DMS153 treated with DMSO at 0.1 percent for 48 hours (cell line): ENCODE measurements around the gene BCL7A.
"Not testable (repeated sequence)": the region's sequence is repeated elsewhere in the genome, so short reads cannot be mapped to it uniquely, and the experiment has no call there.

Experiments
- DNase-seq: peaks from one replicate; lab custom pipeline; 2025; ENCODE audit not compliant: unreplicated experiment; lab: John Stamatoyannopoulos, UW

Gene BCL7A

DNA sequence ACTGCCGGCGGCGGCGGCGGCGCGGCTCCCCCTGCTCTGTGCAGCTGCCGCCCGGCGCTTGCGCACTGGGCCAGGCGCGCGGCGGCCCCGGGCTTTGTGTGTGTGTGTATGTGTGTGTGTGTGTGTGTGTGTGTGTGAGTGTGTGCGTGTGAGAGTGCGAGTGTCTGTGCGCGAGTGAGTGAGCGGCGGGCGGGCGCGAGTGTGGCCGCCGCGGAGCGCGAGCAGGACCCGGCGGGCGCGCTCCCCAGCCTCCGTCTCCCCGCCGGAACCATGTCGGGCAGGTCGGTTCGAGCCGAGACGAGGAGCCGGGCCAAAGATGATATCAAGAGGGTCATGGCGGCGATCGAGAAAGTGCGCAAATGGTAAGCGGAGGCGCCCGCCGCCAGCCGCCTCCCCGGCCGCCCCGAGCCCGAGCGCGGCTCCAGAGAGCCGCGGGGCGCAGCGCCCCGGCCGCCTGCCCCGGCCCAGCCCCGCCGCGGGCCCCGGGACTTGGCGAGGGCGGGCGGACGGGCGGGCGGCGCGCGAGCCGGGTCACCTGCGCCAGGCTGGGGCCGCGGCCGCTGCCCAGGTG, at the start of gene BCL7A:
BCL7A (plus strand) TSS at position 63 of the 571 bp plus-strand sequence; CDS start at position 271, 208 bp downstream.
- no peak for DNase-seq

DNA sequence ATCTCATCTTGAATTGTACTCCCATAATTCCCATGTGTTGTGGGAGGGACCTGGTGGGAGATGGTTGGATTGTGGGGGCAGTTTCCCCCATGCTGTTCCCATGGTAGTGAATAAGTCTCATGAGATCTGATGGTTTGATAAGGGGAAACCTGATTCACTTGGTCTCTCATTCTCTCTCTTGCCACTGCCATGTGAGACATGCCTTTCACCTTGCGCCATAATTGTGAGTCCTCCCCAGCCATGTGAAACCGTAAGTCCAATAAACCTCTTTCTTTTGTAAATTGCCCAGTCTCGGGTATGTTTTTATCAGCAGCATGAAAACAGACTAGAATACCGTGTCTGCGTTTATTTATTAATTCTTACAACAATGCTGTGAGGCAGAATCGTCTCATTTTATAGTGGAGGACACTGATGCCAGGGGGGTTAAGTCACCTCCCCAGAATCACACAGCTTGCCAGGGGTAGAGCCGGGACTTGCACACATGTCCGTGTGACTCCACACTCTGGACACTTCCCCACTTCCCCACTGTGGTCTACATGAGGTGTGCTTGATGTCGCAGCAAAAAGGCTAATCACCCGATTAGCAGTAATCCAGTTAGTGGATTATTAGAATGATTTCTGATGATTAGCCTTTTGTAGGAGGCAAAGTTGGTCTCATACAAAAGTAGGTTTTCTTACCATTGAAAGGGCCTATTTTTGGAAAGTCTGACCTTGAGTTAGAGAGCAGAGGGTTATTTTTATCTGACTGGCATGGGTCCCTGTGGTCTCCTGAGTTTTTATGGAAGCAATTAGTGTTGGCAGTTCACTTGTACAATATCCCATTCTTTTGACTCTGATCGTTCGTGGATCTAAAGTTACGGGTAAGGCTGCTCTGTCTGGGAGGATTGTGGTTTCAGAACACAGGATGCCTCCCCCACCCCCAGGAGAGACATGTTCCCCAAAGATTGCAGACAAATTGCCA, 47.4 kb upstream of the BCL7A start:
- DNase-seq, result no peak

DNA sequence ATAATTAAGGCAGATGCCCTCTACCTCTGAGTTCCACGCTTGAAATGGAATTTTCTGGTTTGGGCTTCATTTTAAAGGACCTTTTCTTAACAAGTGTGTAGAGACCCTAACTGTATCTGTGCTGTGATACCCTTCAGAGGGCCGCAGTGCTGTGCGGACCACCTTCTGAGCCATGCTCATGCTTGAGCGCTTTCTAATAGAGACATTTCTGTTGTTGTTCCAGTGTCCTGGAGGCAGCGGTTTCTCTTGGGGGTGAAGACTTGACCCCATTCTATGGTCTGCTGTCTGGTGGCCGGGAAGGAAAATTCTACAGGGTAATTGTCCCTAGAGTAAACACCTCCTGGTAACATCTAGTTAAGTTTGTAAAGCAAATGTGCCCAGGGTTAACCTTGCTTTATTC, 46.7 kb upstream of the BCL7A start:
- DNase-seq, result no peak

DNA sequence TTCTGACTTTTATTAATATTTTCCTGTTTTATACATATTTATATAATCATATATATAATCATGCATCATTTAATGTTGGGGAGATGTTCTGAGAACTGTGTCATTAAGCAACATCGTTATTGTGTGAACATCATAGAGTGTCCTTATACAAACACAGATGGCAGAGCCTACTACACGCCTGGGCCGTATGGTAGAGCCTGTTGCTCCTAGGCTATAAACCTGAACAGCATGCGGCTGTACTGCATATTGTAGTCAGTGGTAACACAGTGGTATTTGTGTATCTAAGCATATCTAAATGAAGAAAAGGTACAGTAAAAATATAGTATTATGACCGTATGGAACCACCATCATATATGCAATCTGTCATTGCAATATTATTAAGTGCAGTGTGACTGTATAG, 44.7 kb upstream of the BCL7A start:
- no peak for DNase-seq

DNA sequence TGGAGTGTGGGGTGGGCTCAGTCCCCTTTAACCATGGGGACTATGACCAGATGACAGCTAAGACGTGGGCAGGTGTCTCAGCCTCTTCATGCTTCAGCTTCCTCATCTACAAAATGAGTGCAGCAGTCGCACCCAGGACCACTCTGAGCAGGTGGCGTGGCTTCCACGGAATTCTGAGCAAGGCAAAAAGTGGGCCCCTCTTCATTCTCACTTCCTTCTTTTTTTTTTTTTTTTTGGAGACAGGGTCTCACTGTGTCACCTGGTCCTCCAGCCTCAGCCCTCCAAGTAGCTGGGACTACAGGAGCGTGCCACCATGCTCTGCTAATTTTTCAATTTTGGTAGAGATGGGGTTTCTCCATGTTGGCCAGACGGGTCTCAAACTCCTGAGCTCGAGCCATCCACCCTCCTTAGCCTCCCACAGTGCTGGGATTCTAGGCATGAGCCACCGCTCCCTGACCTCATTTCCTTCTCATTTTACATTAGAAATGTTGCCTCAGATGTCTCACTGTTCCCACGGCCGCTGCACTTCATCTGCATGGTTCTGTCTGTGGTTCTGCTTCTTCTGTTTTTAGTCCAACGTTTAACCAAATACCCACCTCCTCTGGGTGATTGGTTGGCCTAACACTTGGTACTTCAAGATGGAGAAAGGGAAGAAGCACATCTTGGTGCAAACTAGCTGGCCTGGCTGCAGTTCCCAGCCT, 41.3 kb upstream of the BCL7A start:
- no peak for DNase-seq

DNA sequence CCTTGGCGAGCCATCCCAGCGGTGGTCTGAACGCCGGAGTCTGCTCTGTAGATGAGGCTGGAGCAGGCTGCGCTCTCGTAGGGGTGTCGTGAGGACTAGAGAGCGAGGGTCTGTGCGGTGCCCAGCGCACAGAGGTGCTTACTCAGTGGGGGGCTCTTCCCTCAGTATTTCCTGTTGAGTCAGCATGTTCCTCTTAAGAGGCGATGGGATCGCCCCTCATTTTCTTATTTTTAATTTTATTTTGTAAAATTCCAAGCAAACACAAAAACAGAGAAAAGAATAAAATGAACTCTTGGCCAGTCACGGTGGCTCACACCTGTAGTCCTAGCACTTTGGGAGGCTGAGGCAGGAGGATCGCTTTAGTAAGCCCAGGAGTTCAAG, 40.8 kb upstream of the BCL7A start:
- no peak for DNase-seq

DNA sequence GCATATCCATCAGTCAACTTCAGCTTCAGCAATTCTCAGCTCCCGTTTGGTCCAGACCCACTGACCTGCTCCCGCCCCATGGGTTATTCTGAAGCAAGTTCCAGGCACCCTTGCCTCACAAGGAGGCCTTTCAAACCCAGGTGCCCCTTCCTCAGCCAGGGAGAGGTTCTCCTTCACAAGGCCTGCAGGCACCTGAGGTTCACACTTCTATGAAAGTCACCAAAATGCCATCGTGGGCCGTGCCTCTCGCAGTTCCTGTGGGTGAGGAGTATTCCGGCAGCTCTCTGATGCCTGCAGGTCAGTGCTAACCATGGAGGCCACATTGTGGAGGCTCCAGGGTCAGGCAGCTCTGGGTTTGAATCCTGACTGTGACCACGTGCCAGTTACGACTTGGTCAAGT, 40.2 kb upstream of the BCL7A start:
- no peak for DNase-seq

DNA sequence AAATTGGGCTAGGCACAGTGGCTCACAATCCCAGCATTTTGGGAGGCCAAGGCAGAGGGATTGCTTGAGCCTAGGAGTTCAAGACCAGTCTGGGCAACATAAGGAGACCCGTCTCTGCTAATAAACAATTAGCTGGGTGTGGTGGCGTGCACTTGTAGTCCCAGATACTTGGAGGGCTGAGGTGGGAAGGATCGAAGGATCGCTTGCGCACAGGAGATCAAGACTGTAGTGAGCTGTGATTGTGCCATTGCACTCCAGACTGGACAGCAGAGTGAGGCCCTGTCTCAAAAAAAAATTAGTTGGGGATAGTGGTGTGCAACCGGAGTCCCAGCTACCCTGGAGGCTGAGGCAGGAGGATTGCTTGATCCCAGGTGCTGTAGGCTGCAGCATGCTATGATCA, 38.7 kb upstream of the BCL7A start:
- DNase-seq, result no peak

DNA sequence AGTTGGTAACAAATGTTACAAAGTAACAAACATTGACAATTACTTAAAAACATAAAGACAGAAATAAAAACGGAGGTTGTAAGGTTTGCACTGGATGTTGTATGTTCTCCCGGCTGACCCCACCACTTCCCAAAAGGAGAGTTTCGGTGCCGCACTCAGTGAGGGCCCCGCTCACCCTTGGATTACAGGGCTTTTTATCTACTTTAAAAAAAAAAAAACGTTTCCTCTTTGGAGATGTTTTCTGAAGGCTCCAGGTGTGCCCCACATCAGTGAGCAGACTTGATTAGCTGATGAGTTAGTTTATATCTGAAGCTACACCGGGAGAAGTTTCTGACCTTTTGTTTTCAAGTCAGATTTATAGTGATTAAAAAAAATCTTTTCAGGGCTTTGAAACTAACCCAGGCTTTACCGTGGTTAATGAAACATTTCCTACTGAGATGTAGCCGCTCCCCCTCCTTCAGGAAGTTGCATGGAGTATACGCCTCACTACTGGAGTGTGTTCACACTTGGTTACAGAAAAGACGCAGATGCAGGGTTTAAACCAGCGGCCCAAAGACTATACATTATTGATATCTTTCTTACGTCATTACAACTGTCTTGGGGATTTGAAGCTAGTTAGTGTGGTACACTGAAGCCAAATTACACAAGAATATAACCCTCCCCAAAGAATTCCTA, 38.0 kb upstream of the BCL7A start:
- DNase-seq, result no peak

DNA sequence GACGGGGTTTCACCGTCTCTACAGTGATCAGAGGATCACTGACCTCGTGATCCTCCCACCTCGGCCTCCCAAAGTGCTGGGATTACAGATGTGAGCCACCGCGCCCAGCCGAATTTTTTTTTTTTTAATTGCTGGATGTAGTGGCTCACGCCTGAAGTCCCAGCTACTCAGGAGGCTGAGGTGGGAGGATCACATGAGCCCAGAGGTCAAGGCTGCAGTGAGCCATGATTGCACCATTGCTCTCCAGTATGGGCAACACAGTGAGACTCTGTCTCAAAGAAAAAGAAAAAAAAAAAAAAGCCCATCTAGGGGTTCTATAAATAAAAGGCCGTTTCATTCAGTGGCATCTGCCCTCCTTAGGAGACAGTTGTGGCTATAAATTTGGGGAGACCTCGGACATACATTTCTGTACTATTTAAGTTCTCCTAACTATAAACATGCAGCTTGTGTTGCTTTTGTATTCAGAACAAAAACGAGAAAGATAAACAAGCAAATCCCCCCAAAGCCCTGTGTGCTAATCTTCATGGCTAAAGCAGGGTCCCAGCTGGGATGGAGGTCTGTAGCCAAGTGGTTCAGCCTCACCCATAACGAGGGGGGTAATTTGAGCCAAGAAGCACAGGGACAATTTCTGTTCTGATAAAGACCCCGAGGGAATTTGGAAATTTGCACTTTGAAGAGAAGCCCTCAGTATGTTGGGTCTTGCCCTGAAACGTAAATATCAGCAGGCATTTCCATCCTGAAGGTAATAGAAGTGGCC, 35.0 kb upstream of the BCL7A start:
- DNase-seq, result no peak

DNA sequence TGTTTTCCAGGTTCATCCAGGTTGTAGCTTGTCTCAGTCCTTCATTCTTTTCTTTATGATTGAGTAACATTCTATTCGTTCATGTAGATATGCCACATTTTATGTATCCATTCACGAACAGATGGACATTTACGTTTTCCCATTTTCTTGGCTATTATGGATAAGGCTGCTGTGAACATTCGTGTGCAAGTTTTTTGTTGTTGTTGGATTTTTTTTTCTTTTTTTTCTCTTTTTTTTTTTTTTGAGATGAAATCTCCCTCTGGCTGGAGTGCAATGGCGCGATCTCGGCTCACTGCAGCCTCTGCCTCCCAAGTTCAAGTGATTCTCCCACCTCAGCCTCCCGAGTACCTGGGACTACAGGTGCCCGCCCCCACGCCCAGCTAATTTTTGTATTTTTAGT, 33.2 kb upstream of the BCL7A start:
- not testable (repeated sequence) for DNase-seq

DNA sequence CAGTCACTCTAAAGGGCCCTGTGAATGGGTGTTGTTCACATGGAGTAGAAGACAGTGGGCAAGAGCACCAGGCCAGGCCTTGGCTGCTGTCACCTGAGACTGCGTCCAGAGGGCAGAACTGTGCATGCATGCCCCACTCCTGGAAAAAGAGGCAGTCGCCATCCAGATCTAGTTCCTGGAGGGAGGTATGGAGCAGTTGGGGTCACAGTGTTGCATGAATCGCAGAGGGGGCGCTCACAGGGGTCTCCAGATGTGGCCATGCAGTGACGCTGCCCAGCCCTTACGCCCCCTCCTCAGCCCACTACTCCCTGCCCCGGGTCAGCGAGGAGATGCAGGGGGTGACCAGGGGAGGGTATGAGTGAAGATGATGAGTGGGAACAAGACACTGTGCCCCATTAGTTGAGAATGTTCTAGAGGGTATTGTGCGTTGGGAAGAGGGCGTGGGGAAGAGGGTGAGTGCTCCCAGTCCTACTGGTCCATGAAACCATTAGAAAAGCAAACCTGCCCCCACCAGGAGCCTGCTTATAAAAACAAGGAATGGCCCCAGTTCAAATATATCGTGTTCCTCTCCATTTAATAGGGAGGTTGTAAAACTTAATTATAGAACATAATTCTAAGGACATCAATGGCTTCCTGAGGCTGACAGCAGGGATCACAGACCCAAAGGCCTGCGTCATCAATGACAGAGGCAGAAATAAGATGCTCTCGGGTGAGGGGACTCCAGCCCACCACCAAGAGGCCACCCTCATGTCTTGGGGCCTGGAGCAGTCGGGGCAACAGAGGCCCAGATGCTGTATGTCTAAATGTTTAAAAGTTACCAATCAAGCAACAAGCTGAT, 32.2 kb upstream of the BCL7A start:
- DNase-seq, result peak; percentile 63

DNA sequence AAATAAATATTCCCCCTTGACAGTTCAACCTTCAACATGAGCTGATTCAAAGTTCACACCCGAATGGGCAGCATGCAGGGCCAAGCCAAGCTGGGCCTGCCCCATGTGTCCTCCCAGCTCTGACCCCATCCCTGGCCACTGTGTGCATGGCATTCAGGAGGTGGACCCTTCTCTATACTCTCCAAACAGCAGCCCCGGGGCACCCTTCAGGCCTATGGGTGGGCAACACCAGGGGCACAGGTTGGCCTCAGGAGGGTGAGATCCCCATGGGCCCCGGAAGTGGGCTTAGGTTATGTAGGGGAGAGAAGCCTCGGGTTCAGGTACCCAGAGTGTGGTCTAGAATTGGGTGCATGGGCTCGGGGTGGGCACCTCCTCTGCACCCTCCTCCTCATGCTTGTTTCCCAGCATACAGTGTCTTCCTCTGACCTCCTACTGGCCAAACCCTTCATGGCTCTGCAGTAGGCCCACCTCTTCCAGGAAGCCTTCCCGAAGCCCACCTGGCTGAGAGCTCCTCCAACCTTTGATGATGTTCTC, 31.5 kb upstream of the BCL7A start:
- no peak for DNase-seq

DNA sequence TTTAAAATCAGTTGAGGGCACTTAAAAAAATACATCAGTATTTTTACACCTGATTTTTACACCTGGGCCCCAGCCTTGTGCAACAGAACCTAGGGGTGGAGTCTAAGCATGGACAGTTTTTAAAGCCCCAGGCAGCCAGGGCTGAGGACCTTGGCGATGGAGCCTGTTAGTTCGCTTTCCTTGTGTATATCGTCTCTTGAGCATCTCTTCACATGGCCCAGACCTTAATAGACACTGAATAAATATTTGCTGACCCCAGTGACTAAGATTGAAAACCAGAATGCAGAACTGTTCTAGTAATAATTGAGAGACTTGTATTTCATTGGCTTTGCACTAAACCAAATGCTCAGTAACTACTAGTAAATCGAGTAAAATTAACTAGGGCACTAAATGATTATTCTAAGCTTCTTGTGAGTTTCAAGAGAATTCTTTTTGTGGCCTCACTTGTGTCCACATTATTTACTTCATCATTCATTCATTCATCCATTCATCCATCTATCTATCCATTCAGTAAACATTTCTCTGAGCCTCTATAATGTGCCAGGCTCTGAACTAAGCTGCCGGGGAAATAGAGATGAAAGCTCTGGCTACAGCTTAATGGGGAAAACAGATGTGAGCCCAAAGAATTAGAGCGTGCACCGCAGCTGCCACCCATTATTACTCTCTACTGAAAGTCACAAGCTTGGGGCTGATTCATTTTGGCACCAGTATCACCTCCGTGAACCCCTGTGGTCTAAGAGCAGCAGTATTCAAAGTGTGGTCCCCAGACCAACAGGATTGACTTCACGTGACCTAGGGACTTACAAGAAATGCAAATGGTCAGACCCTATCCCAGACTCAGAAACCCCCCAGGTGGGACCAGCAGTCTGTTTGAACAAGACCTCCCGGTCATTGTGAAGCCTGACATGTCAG, 30.7 kb upstream of the BCL7A start:
- no peak for DNase-seq

DNA sequence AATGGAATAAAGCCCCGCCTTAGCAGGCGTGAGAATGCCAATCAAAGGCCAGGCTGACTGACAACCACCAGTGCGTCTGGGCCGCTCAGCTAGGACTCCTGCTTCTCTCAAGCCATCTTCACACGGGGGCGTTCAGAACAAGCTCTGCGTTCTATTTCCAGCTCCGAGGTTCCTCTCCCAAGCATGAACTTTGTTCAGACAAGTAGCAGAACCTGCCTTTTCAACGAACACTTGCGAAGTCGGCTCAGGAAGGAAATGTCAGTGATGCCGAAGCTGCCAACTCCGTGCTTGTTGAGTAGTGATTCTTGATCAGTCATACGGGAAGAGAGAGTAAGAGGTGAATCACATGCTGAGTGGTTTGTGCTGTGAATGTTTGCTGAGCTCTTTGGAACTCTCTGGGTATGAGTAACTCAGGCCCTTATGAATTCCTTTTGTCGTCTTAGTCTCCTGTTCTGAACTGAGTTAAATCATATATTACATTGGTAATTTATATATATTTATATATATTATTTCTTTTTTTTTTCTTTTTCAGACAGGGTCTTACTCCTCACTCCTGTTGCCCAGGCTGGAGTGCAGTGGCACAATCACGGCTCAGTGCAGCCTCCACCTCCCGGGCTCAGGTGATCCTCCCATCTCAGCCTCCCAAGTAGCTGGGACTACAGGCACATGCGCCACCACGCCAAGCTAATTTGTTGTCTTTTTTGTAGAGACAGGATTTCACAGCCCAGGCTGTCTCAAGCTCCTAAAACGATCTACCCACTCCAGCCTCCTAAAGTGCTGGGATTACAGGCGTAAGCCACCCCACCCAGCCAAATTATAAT, 29.4 kb upstream of the BCL7A start:
- DNase-seq, result no peak

DNA sequence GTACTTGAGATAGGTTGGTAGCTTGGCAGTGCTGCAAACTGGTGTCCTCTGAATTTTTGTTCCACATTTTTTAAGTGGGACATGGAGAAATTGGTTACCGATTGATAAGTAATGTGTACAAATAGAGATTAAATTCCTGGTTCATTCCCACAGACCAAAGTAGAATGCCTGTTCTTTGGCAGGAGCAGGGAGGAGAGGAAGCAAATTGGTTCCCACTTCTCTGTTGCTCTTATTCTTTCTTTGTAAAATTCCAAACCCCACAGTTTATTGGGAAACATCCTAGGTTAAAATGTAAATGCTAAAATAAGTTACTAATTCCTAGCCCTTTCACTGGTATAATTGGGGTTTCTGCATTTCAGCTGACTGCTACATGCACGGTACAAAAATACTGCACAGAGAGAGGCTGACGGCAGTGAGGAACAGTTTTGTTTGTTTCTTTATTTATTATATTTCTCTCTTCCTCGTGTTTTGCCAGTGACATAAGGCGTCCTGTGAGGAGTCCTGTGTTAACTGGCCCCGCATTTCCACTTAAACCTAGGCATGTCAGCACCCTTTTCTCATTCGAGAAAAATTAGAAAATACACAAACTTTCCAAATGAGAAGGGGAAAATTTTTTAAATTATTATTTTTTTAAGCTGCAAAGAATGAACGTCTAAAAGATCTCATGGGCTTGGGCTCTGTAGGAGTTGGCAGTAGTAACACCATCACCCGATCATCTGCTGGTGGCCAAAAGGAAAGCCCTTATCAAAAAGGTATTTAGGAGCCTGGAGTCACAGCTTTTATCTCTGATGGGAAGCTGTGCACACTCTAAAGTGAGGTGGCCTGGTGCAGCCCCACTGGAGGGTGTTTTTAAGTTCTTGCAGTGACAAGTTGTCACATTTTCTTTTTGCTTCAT, 25.4 kb upstream of the BCL7A start:
- DNase-seq, result no peak
